Neutrophil (primary cell): ENCODE results near the gene C11orf68.

Experiments used
- H3K27ac ChIP-seq: fragments of 200-600 bp; sonication (generic); 2 replicates; pipeline ENCODE4 v1.5.1; 2016; ENCODE audit warnings: mild to moderate bottlenecking, moderate library complexity
- H3K27me3 ChIP-seq: fragments of 200-600 bp; sonication (generic); 2 replicates; pipeline ENCODE4 v1.6.0; 2016; ENCODE audit warnings: mild to moderate bottlenecking
- H3K36me3 ChIP-seq: fragments of 200-600 bp; sonication (generic); 2 replicates; pipeline ENCODE4 v1.5.1; 2017
- H3K4me1 ChIP-seq, 2 experiments: fragments of 200-600 bp in 1 of 2; sonication (generic) in 1 of 2; 1 replicate in 1 of 2; 2 replicates in 1 of 2; pipeline versions ENCODE4 v1.5.1 to v1.6.1; 2013 to 2016; ENCODE audit warnings: low read depth in 1 of 2, low read length in 1 of 2, mild to moderate bottlenecking in 1 of 2, moderate library complexity in 1 of 2; ENCODE audit not compliant: control insufficient read depth in 1 of 2, insufficient read depth in 1 of 2
- H3K4me3 ChIP-seq, 2 experiments: fragments of 200-600 bp in 1 of 2; sonication (generic) in 1 of 2; 1 replicate in 1 of 2; 2 replicates in 1 of 2; pipeline ENCODE4 v1.5.1; 2013 to 2016; ENCODE audit warnings: low read depth in 1 of 2, low read length in 1 of 2, mild to moderate bottlenecking in 1 of 2, moderate library complexity in 1 of 2
- H3K9me3 ChIP-seq: fragments of 200-600 bp; sonication (generic); 2 replicates; pipeline ENCODE4 v1.5.1; 2016
- TF ChIP-seq, protein P1 (sequence below): fragments of 200-600 bp; sonication (generic); IDR thresholded peaks from 2 replicates; pipeline ENCODE4 v1.5.1; 2016; ENCODE audit warnings: antibody characterized with exemption

C11orf68 gene

GRCh38 chr11:65873318-65874156 lies 45.3 kb downstream of the C11orf68 start:
- H3K36me3 ChIP-seq: no peaks in the 10 kb centered on the region
- H3K9me3 ChIP-seq: no peaks in the 10 kb centered on the region
- TF ChIP-seq, protein P1, sequence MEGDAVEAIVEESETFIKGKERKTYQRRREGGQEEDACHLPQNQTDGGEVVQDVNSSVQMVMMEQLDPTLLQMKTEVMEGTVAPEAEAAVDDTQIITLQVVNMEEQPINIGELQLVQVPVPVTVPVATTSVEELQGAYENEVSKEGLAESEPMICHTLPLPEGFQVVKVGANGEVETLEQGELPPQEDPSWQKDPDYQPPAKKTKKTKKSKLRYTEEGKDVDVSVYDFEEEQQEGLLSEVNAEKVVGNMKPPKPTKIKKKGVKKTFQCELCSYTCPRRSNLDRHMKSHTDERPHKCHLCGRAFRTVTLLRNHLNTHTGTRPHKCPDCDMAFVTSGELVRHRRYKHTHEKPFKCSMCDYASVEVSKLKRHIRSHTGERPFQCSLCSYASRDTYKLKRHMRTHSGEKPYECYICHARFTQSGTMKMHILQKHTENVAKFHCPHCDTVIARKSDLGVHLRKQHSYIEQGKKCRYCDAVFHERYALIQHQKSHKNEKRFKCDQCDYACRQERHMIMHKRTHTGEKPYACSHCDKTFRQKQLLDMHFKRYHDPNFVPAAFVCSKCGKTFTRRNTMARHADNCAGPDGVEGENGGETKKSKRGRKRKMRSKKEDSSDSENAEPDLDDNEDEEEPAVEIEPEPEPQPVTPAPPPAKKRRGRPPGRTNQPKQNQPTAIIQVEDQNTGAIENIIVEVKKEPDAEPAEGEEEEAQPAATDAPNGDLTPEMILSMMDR: peak; percentile 50
- H3K4me3 ChIP-seq: peak overlapping the region; percentile 91
- H3K27ac ChIP-seq: peak overlapping the region; percentile 76
- H3K27me3 ChIP-seq: no peaks in the 10 kb centered on the region
- peaks cover 35 to 41% of the 10 kb centered on the region in 2 experiments for H3K4me1 ChIP-seq

DNA sequence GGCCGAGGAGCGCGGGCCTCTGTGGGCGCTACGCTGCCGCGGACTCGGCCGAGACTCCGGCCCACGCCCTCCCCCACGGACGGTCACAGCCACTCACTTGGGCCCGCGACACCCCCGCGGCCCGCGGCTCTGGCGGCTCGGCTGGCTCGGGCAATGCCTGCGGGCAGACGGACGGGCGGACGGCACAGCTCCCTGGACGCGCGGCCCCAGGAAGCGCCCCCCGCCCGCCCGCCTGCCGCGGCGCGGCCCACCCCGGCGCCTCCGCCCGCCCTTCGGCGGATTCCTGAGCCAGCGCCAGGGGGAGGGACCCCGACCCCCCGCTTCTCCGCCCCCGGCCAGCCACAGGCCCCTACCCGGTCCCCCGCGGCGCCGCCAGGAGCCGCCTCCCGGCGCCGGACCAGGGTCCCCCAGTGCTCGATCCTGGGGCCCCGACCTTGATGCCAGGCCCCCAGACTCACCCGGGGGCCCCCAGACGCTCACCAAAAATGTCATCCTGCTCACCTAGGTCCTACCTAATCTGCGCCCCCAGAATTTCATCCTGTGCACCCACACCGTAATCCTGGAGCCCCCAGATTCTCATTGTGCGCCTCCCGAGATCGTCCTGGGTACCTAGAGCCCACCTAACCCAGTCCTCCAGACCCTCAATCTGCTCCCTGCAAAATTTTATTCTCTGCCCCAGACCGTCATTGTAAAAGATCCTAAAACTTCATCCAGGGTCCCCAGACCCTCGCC lies 46.1 kb downstream of the C11orf68 start, which contains the start of gene EFEMP2:
TSS of gene EFEMP2 (minus strand) at position 215 of the 732 bp plus-strand sequence. CDS start 446 bp downstream, outside the sequence.
- TF ChIP-seq, protein P1: no peak
- peak within 1 kb of the TSS; percentile 76 for H3K27ac ChIP-seq
- H3K27me3 ChIP-seq: no peaks in the 10 kb centered on the region
- H3K4me1 ChIP-seq: peaks cover 36 to 41% of the 10 kb centered on the region in 2 experiments
- no peaks in the 10 kb centered on the region for H3K9me3 ChIP-seq
- peaks cover 7% of the 10 kb centered on the region for H3K36me3 ChIP-seq
- peak within 1 kb of the TSS; percentile 91 for H3K4me3 ChIP-seq

DNA sequence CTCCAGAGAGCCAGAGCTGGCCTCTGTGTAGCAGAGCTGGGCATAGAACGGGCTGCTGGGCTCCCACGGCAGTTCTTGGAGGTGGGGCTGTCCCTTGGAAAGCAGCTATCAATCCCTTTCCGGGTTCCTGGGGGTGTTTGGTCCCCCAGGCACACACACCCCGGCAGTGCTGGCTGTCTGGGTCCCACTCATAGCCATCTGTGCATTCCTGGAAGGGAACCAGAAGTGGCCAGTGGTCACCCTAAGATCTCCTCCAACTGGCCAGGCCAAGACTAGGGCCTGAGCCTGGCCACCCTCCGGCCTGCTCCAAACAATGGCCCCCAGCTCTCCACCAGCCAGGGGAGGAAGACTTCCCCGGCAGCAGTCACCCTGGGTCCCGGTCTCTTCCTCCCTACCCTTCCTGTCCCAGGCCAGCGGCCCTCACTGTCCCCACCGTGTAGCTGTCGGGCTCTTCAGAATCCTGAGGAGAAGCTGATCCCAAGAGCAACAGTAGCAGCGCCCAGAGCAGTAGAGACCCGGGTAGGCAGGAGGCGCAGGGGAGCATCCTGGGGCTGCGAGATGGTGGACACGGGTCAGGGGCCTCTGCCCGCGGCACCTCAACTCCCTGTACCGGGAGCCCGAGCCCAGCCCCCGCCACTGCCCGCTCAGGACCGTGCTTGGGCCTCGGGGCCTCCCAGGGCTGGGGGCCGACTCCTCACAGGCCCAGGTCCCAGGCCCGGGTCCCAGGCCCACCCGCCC lies 46.9 kb downstream of the C11orf68 start:
- Histone ChIP-seq H3K27ac (peak overlapping the region; percentile 76), H3K36me3 (peaks cover 15% of the 10 kb centered on the region), H3K27me3 (no peaks in the 10 kb centered on the region), H3K4me3 (peak overlapping the region; percentile 12 to 91), H3K4me1 (peaks cover 43 to 45% of the 10 kb centered on the region in 2 experiments), H3K9me3 (no peaks in the 10 kb centered on the region)
- TF ChIP-seq, protein P1: no peak

- Histone ChIP-seq H3K9me3 (no peaks in the 10 kb centered on the region), H3K36me3 (peaks cover 23% of the 10 kb centered on the region), H3K27me3 (no peaks in the 10 kb centered on the region), H3K4me3 (no peak overlapping the region), H3K27ac (peak overlapping the region; percentile 76), H3K4me1 (peaks cover 43 to 45% of the 10 kb centered on the region in 2 experiments)
- TF ChIP-seq, protein P1: no peak
These were observed 47.9 kb downstream of the C11orf68 start for GRCh38 chr11:65870706-65871681.
